Measurements from ENCODE around the gene C9orf72. TPM values are rescaled to one million over a fixed set of nuclear protein-coding genes. Genes with fewer than 3 reads are reported as not detected.

The C9orf72 gene
- total RNA-seq, 2 donors from 2014 or later: 19.4 to 25.6 TPM

- DNase-seq (ENCODE audit: low spot score): no peak
- no peak for ATAC-seq (ENCODE audit: insufficient number of reproducible peaks, low FRiP score, low read depth)
- Histone ChIP-seq H3K9me3 (no peaks in the 10 kb centered on the region), H3K27me3 (replicated peaks; ENCODE audit: insufficient read depth) (no peaks in the 10 kb centered on the region), H3K4me3 (no peak overlapping the region), H3K36me3 (no peaks in the 10 kb centered on the region), H3K4me1 (ENCODE audit: control insufficient read depth in 1 of 2, low read depth in 2 of 2) (peaks cover 26 to 55% of the 10 kb centered on the region in 2 donors), H3K27ac (no peak overlapping the region)
- no peak for TF ChIP-seq CTCF (IDR thresholded peaks at IDR 0.05)
These were observed 41.2 kb downstream of the C9orf72 start for GRCh38 chr9:27532046-27532445.

GRCh38 chr9:27530915-27531755 is 42.1 kb downstream of the C9orf72 start:
- Histone ChIP-seq H3K4me1 (ENCODE audit: control insufficient read depth in 1 of 2, low read depth in 2 of 2) (peaks cover 28 to 55% of the 10 kb centered on the region in 2 donors), H3K27ac (no peak overlapping the region), H3K4me3 (no peak overlapping the region), H3K9me3 (no peaks in the 10 kb centered on the region), H3K27me3 (replicated peaks; ENCODE audit: insufficient read depth) (no peaks in the 10 kb centered on the region), H3K36me3 (no peaks in the 10 kb centered on the region)
- ATAC-seq (ENCODE audit: insufficient number of reproducible peaks, low FRiP score, low read depth) (no peak), DNase-seq (ENCODE audit: low spot score) (no peak)
- no peak for TF ChIP-seq CTCF (IDR thresholded peaks at IDR 0.05)

GRCh38 chr9:27529316-27530278 is 43.7 kb downstream of the C9orf72 start, which contains the start of gene MOB3B:
MOB3B (minus strand) TSS chr9:27529814; CDS start chr9:27455550, 74,264 bp downstream.
- DNase-seq (ENCODE audit: low spot score) (peak; percentile 33), ATAC-seq (ENCODE audit: insufficient number of reproducible peaks, low FRiP score, low read depth) (peak; percentile 61)
- Histone ChIP-seq H3K4me1 (ENCODE audit: control insufficient read depth in 1 of 2, low read depth in 2 of 2) (peaks cover 19 to 43% of the 10 kb centered on the region in 2 donors), H3K4me3 (peak within 1 kb of the TSS; percentile 85), H3K36me3 (no peaks in the 10 kb centered on the region), H3K27me3 (replicated peaks; ENCODE audit: insufficient read depth) (no peaks in the 10 kb centered on the region), H3K27ac (peak within 1 kb of the TSS; percentile 90 to 91), H3K9me3 (no peaks in the 10 kb centered on the region)
- TF ChIP-seq CTCF (IDR thresholded peaks at IDR 0.05): peak; percentile 96

GRCh38 chr9:27528886-27529315 is 44.4 kb downstream of the C9orf72 start:
- H3K36me3 ChIP-seq: no peaks in the 10 kb centered on the region
- H3K9me3 ChIP-seq: no peaks in the 10 kb centered on the region
- no peaks in the 10 kb centered on the region for H3K27me3 ChIP-seq (replicated peaks; ENCODE audit: insufficient read depth)
- peaks cover 14 to 36% of the 10 kb centered on the region in 2 donors for H3K4me1 ChIP-seq (ENCODE audit: control insufficient read depth in 1 of 2, low read depth in 2 of 2)
- ATAC-seq (ENCODE audit: insufficient number of reproducible peaks, low FRiP score, low read depth) (peak; percentile 61), DNase-seq (ENCODE audit: low spot score) (no peak)
- H3K4me3 ChIP-seq: peak overlapping the region; percentile 85
- H3K27ac ChIP-seq: peak overlapping the region; percentile 90 to 91
- TF ChIP-seq CTCF (IDR thresholded peaks at IDR 0.05): no peak

All from thoracic aorta (tissue), 2 donors.